Measurements from ENCODE around the gene ENO4. TPM values are rescaled to one million over a fixed set of nuclear protein-coding genes. Genes with fewer than 3 reads are reported as not detected.

Gene ENO4
- total RNA-seq, 1 donor from 2014 or later, result 0.70 TPM

- H3K9me3 Mint-ChIP-seq (ENCODE audit: unreplicated experiment), result no peaks in the 10 kb centered on the region
- H3K27ac Mint-ChIP-seq (ENCODE audit: unreplicated experiment), result no peak overlapping the region
- peaks cover 22% of the 10 kb centered on the region for H3K27me3 Mint-ChIP-seq (ENCODE audit: unreplicated experiment)
- DNase-seq (ENCODE audit: extremely low spot score, unreplicated experiment), result no peak
- TF ChIP-seq, protein P1, sequence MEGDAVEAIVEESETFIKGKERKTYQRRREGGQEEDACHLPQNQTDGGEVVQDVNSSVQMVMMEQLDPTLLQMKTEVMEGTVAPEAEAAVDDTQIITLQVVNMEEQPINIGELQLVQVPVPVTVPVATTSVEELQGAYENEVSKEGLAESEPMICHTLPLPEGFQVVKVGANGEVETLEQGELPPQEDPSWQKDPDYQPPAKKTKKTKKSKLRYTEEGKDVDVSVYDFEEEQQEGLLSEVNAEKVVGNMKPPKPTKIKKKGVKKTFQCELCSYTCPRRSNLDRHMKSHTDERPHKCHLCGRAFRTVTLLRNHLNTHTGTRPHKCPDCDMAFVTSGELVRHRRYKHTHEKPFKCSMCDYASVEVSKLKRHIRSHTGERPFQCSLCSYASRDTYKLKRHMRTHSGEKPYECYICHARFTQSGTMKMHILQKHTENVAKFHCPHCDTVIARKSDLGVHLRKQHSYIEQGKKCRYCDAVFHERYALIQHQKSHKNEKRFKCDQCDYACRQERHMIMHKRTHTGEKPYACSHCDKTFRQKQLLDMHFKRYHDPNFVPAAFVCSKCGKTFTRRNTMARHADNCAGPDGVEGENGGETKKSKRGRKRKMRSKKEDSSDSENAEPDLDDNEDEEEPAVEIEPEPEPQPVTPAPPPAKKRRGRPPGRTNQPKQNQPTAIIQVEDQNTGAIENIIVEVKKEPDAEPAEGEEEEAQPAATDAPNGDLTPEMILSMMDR (IDR thresholded peaks at IDR 0.05), result no peak
- H3K4me1 Mint-ChIP-seq (ENCODE audit: unreplicated experiment), result no peaks in the 10 kb centered on the region
- H3K36me3 Mint-ChIP-seq (ENCODE audit: unreplicated experiment), result no peaks in the 10 kb centered on the region
- no peak overlapping the region for H3K4me3 Mint-ChIP-seq (ENCODE audit: unreplicated experiment)
Observed at GRCh38 chr10:116811691-116812090, 37.6 kb upstream of the ENO4 start.

DNA sequence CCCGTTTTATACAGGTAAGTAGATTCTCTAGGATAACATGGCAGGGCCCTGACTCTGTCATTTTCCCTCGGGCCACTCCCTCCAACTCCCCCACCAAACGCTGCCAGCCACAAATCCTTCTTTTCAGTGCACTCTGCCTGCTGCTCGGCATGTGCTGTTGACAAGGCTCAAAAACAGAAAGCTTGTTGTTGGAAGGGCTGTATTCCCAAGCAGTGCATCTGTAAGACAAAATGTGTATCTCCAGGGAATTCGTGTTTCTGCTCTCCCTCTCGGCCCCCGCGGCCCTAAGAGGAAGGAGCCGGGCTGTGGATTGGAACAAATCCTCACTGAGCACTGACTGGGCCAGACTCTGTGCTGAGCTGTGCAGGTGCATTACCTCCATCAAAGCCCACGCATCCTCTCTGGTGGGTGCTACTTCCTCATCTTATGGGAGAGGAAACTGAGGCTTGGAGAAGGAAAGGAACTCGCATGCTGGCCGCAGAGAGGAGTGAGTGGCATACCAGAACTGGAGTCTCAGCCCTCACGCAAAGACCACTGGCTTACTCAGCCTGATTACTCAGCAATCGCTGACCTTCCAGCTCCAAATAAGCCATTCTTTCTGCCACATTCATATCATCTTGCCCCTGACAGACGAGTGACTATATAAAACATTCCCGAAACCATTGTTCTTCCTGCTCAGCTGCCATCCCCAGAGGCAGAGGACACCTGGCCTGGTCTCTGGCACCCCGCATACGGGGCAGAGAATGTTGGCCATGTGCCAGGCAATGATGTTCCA is 33.5 kb upstream of the ENO4 start:
- DNase-seq (ENCODE audit: extremely low spot score, unreplicated experiment), result no peak
- H3K4me1 Mint-ChIP-seq (ENCODE audit: unreplicated experiment), result no peaks in the 10 kb centered on the region

DNA sequence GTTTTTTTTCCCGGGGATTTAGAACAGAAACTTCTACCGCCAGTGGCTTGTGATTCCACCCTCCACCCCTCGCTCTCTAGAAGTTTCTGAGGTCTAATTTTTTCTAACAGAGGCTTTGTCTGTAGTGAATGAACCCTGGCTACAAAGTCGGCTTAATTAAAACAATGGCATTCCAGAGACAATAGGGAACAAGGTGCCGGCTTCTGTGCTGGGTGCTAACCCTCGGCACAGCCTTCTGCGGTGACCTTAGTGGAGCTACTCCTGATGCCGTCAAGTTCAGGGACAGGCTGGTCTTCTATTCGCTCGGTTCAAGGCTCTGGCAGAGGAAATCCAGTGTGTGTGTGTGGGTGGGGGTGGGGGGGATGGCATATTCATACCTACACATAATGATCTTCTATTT is 32.1 kb upstream of the ENO4 start:
- Mint-ChIP-seq H3K36me3 (ENCODE audit: unreplicated experiment) (no peaks in the 10 kb centered on the region), H3K27me3 (ENCODE audit: unreplicated experiment) (peaks cover 12% of the 10 kb centered on the region), H3K4me3 (ENCODE audit: unreplicated experiment) (no peak overlapping the region), H3K9me3 (ENCODE audit: unreplicated experiment) (no peaks in the 10 kb centered on the region), H3K27ac (ENCODE audit: unreplicated experiment) (no peak overlapping the region), H3K4me1 (ENCODE audit: unreplicated experiment) (no peaks in the 10 kb centered on the region)
- DNase-seq (ENCODE audit: extremely low spot score, unreplicated experiment), result no peak
- TF ChIP-seq, protein P1 (IDR thresholded peaks at IDR 0.05), result no peak

More for the DNA sequence above, 33.5 kb upstream of the ENO4 start:
- Mint-ChIP-seq H3K36me3 (ENCODE audit: unreplicated experiment) (no peaks in the 10 kb centered on the region), H3K27me3 (ENCODE audit: unreplicated experiment) (peaks cover 13% of the 10 kb centered on the region), H3K9me3 (ENCODE audit: unreplicated experiment) (no peaks in the 10 kb centered on the region), H3K4me3 (ENCODE audit: unreplicated experiment) (no peak overlapping the region), H3K27ac (ENCODE audit: unreplicated experiment) (no peak overlapping the region)
- TF ChIP-seq, protein P1 (IDR thresholded peaks at IDR 0.05), result no peak

DNA sequence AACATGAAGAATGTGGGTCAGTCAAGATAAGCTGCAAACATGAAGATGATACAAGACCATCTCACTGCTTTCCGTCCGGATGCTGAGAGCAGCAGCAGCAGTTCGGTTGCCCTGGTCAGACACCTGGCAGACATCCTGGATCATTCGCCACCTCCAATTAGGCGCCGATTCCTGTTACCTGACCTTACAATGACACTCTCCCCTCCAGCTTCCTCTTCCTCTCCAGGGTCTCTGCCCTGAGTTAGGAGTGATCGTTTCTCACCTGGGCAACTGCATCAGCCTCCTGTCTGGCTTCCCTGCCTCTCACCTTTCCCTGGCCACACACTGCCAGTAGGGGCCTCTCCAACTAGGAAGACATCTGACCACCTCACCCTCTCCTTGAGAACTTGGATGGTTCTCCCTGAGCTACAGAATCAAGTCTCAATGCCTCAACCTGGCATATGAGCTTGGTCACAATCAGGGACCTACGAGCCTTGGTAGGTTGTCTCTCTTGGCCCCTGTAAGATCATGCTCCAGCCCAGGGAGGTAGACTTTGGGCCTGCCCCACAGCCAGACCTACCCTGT is 31.4 kb upstream of the ENO4 start:
- H3K27me3 Mint-ChIP-seq (ENCODE audit: unreplicated experiment), result peaks cover 9% of the 10 kb centered on the region

More for the DNA sequence above, 31.4 kb upstream of the ENO4 start:
- no peak overlapping the region for H3K4me3 Mint-ChIP-seq (ENCODE audit: unreplicated experiment)
- no peaks in the 10 kb centered on the region for H3K4me1 Mint-ChIP-seq (ENCODE audit: unreplicated experiment)
- no peaks in the 10 kb centered on the region for H3K36me3 Mint-ChIP-seq (ENCODE audit: unreplicated experiment)
- TF ChIP-seq, protein P1 (IDR thresholded peaks at IDR 0.05), result no peak
- no peak overlapping the region for H3K27ac Mint-ChIP-seq (ENCODE audit: unreplicated experiment)
- DNase-seq (ENCODE audit: extremely low spot score, unreplicated experiment), result no peak
- no peaks in the 10 kb centered on the region for H3K9me3 Mint-ChIP-seq (ENCODE audit: unreplicated experiment)

Measured in osteocyte (in vitro differentiated cells).